HUDEP-2 (cell line): ENCODE data around the gene MADCAM1.
A peak's percentile ranks its signal among the peaks of the same experiment; 100 is the strongest.

Experiments used
- DNase-seq, 76 experiments: peaks; one replicate each; lab custom pipeline; 2025; ENCODE audit not compliant: unreplicated experiment in 76 of 76; lab: John Stamatoyannopoulos, UW

The MADCAM1 gene

GRCh38 chr19:530134-531008 is 34.1 kb downstream of the MADCAM1 start:
- DNase-seq, result no peak

DNA sequence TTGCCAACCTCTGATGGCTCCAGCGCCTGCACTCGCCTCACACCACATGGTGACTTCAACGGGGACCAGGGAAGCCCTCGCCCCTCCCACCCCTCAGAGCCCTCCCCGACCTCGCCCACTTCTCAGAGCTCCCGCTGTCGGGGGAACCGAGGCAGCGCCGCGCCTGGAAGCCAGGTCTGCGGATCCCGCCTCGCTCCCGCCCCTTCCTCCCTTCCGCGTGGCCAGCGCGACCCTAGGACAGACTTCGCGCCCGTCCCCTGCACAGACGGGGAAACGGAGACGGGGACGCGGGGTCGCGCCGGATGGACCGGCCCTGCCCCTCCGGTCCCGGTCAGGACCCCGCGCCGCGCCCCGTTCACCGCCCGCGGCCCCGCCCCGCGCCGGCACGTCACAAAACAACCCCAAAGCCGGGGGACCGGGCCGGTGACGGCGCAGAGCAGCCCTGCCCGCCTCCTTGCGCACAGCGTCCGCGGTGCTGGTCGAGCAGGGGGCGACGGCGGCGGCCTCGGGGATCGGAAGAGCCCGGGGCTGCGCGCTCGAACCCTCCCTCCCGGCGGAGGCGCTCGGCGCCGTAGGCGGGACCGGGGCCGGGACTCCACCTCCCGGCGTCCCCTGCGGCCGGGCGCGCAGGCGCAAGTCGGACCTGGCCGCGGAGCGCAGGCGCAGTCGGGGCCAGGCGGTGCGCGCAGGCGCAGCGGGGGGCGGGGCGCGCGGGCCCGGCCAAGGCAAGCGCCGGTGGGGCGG is 34.9 kb downstream of the MADCAM1 start:
- DNase-seq, result peak in 70 of 76 experiments; percentile 40 to 97 (median 82)

GRCh38 chr19:531753-532560 is 35.7 kb downstream of the MADCAM1 start, which contains the start of gene CDC34:
CDC34 (plus strand) TSS chr19:531760; CDS start chr19:531932, 172 bp downstream.
- peak in 4 of 76 experiments; percentile 48 to 78 (median 58) for DNase-seq

DNA sequence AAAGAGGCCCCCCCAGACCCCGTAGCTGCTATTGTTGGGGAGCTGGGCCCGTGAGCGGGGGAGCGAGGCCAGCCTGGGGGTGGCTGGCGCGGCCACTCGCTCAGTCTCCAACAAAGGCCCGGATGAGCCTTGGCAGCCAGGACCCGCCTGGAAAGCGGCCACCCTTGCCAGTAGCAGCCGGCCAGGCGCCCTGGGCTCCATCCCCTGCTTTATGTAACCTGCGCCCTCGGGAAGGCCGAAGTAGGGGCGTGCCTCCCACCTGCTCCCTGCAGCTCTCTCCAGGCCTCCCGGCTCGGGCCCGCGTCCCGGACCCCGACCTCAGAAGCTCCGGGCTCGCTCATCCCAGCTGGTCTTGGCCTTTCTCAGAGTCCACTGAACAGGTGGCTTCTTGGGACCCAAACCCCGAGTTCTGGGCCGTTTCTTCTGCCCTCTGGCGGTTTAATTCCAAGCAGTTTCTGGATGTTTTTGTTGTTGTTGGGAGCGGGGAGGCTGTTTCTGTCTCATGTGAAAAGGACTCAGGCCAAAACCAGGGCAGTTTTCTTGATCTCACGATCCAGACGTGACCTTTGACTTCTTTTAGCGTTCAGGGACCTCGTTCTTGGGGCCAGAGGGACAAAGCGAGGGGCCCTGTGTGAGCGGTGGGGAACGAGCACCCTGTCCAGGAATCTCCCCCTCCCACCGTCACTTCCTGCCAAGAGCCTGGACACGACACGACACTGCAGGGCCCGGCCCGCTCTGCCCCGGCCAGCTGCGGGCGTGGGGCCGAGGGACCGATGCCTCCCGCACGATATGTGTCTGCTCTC is 36.5 kb downstream of the MADCAM1 start:
- peak in 57 of 76 experiments; percentile 6 to 85 (median 56) for DNase-seq

GRCh38 chr19:533364-534058 is 37.2 kb downstream of the MADCAM1 start:
- no peak for DNase-seq

GRCh38 chr19:534088-534487 is 37.8 kb downstream of the MADCAM1 start:
- peak in 6 of 76 experiments; percentile 15 to 23 (median 20) for DNase-seq

DNA sequence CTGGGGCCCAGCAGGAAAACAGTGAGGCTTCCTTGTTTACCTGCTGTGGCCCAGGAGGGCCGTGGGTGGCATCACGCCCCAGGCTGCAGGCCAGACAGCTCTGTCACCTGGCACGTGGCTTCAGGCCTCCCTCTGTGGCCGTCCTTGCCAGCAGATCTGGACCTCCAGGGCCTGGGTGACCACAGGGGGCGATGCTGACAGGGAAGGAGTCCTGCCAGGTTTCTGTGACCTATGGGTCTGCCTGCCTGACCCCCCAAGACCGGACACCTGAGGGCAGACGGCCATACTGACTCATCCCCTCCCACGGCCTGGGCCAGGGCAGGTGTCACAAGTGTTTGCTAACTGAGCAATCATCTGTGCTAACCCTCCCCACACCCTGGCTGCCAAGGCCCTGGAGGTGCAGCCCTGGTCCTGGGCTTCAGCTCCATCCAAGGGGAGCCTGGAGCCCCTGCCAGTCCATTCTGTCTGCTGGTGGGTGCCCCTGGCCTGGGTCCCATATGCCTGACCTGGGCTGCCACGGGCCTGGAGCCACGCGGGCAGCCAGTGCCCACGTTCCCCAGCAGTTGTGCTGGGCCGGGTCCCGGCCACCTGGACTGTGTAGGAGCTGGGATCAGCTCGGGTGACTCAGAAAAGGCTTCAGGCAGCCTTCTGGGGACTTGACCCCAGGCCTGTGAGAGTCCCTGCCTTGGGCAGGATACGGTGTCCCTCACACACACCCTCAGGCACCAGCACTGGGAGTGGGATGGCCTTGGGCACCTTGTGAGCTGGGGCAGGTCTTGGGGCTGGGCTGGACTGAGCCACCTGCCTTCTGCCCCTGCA is 38.9 kb downstream of the MADCAM1 start:
- DNase-seq, result peak in 3 of 76 experiments; percentile 22 to 31 (median 27)

GRCh38 chr19:536031-536880 is 40.0 kb downstream of the MADCAM1 start:
- DNase-seq, result no peak

- DNase-seq, result no peak
Observed at GRCh38 chr19:536881-537404, 40.7 kb downstream of the MADCAM1 start.

- no peak for DNase-seq
Observed at GRCh38 chr19:538641-539428, 42.5 kb downstream of the MADCAM1 start.

GRCh38 chr19:539429-540030 is 43.2 kb downstream of the MADCAM1 start:
- no peak for DNase-seq

DNA sequence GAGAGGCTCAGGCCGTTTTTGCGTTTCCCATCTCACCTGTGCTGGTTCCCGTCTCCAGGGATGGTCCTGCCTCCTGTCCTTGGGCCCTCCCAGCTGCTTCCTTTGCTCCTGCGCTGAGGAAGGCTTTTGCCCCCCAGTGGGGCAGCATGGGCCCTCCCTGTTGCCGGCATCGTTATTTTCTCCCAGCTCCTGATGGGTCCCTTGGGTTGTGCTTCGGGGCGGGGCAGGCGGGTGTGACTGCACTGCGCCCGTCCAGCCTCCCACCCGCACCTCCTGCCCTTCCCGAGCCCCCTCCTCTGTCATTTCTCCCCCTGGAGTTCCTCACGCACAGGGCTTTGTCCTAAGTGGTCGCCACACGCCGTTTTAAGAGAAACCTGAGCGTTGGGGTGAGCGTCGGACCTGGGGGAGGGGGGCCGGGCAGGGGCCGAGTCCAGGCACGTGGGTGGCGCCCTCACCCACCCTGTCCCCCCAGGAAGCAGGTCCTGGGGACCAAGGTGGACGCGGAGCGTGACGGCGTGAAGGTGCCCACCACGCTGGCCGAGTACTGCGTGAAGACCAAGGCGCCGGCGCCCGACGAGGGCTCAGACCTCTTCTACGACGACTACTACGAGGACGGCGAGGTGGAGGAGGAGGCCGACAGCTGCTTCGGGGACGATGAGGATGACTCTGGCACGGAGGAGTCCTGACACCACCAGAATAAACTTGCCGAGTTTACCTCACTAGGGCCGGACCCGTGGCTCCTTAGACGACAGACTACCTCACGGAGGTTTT is 44.8 kb downstream of the MADCAM1 start:
- DNase-seq, result no peak

- DNase-seq, result no peak
Observed at GRCh38 chr19:541699-542098, 45.4 kb downstream of the MADCAM1 start.

GRCh38 chr19:542173-542866 is 46.0 kb downstream of the MADCAM1 start:
- DNase-seq, result no peak
